ENCODE measurements around the gene HTRA3.

Gene HTRA3

GRCh38 chr4:8307121-8307520, 37.6 kb downstream of the HTRA3 start:
- TF ChIP-seq CTCF (conservative IDR thresholded peaks at IDR 0.05), result no peak

GRCh38 chr4:8307714-8308113, 38.2 kb downstream of the HTRA3 start:
- no peak for TF ChIP-seq CTCF (conservative IDR thresholded peaks at IDR 0.05)
- no peak overlapping the region for H3K27ac ChIP-seq

More at GRCh38 chr4:8307121-8307520, 37.6 kb downstream of the HTRA3 start:
- H3K27ac ChIP-seq, result no peak overlapping the region

DNA sequence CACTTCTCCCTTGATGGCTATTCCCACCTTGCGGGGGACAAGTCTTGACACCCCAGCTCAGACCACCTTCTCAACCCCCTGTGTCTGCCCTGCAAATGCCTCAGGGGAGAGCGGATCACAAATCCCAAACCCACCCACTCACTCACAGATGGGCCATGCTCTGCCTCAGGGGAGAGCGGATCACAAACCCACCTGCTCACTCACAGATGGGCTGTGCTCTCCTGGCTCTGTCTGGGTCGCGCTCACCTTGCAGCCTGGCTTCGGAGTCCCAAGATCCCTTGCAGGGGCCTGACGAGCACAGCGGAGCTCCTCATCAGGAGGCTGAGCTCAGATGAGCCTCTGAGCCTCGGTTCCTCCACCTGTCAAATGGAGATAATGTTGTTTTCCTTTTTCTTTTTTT, 38.6 kb downstream of the HTRA3 start:
- TF ChIP-seq CTCF (conservative IDR thresholded peaks at IDR 0.05), result no peak

GRCh38 chr4:8308856-8309771, 39.6 kb downstream of the HTRA3 start:
- TF ChIP-seq CTCF (conservative IDR thresholded peaks at IDR 0.05), result no peak
- no peak overlapping the region for H3K27ac ChIP-seq

More for the DNA sequence above, 38.6 kb downstream of the HTRA3 start:
- no peak overlapping the region for H3K27ac ChIP-seq

DNA sequence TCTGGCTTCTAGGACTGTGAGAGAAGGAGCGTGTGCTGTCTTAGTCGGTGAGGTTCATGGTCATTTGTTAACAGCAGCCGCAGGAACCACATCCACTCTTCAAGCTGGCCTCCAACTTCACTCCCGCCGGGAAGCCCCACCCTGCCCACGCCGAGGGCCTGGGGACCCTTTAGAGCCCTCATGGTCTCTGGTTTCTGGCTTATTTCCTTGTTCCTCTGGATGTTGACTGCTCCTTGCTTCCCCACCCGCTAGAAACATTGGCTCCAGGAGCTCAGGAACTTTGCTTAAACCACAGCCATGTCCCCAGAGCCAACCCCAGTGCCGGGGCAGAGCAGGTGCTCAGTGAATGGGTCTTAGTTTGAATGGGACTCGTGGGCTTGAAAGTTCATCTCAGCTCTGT, 40.8 kb downstream of the HTRA3 start:
- no peak for TF ChIP-seq CTCF (conservative IDR thresholded peaks at IDR 0.05)
- H3K27ac ChIP-seq, result no peak overlapping the region

GRCh38 chr4:8311101-8312068, 41.8 kb downstream of the HTRA3 start:
- TF ChIP-seq CTCF (conservative IDR thresholded peaks at IDR 0.05), result no peak

DNA sequence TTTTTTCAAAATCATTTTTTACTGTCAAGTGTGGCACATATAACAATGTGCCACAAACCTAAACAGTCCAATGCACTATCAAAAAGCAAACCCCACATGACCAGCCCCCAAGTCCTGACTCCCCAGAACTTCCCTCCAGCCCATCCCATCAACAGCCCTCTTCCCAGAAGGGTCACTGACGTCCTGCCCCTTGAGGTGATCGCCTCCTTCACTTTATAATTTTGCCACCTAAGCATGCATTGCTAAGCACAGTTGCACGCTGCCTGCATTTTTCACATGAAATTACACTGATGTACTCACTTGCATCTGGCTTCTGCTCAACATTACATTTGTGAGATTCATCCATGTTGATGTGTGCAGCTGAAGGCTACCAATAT, 42.5 kb downstream of the HTRA3 start:
- no peak overlapping the region for H3K27ac ChIP-seq
- TF ChIP-seq CTCF (conservative IDR thresholded peaks at IDR 0.05), result no peak

More at GRCh38 chr4:8311101-8312068, 41.8 kb downstream of the HTRA3 start:
- H3K27ac ChIP-seq, result no peak overlapping the region

Measured in VCaP (cell line).